Measurements from ENCODE around the gene TFCP2.

DNA sequence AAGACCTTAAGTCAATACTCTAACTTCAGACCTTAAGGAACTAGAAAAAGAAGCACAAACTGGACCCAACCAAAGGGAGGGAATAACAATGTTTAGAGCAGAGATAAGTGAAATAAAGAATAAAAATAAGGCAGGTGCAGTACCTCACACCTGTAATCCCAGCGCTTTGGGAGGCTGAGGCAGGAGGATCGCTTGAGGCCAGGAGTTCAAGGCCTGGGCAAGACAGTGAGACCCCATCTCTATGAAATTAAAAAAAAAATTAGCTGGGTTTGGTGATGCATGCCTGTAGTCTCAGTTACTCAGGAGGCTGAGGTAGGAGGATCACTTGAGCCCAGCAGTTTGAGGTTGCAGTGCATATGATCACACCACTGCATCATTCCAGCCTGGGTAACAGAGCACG lies 9.1 kb downstream of the TFCP2 start:
- TF ChIP-seq POLR2A (IDR thresholded peaks at IDR 0.05; ENCODE audit: low read depth, low read length) = no peak
- no peak for TF ChIP-seq POLR2AphosphoS5 (IDR thresholded peaks at IDR 0.05; ENCODE audit: low read depth, low read length)
- no peak for TF ChIP-seq POU2F2 (IDR thresholded peaks at IDR 0.05; ENCODE audit: low read depth, low read length)
- no peak for TF ChIP-seq TAF1 (IDR thresholded peaks at IDR 0.05; ENCODE audit: low read depth, low read length)
